ENCODE results near the gene STRBP.

The STRBP gene

DNA sequence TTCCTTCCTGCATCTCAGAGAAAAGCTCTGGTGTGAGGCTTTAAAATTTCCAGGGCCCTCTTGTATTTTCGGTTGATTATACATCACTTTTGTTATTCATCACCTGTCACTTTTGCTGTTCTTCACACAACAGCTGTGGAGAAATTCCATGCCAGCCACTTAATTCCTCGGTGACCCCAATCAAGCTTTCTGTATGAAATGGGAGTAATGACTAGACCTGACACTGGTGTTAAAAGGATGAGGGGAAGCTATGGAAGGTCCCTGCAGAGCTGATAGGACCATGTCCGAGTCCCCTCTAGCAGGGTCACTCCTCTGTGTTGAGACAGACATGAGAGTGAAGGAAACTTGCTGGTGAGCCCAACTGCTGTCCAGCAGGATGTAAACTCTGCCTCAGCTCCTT, 175.2 kb downstream of the STRBP start:
- H3K9ac ChIP-seq (ENCODE audit: low read length) = no peak overlapping the region
- no peaks in the 10 kb centered on the region for H3K4me1 ChIP-seq (ENCODE audit: control insufficient read depth, insufficient read depth, low read length)
- peaks cover 78% of the 10 kb centered on the region for H3K36me3 ChIP-seq (ENCODE audit: control insufficient read depth, insufficient read depth, low read length, severe bottlenecking)
- no peaks in the 10 kb centered on the region for H3K27me3 ChIP-seq (replicated peaks; ENCODE audit: control insufficient read depth, insufficient read depth, low read length)
- H3K4me3 ChIP-seq (ENCODE audit: low read length) = no peak overlapping the region
- H3K9me3 ChIP-seq (ENCODE audit: control insufficient read depth, low read length) = no peaks in the 10 kb centered on the region
- no peak for DNase-seq (ENCODE audit: low read depth)

DNA sequence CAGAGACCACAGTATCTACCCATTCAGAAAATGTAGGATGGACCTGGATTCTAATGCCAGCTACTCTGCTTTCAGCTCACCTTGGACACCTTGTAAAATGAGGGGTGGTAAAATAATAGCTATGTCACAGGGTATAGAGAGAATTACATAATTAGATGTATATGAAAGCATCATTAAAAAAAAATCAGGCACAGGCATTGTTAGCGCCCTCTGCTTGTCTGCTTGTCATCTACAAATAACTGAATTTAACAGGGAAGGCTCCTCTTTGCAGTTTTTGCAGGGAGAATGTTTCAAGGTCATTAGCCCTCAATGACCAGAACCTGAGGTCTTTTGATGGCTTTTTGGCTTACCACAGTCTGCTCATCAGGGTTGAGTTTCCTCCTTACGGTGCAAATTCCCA, 176.9 kb downstream of the STRBP start:
- DNase-seq (ENCODE audit: low read depth) = no peak
- Histone ChIP-seq H3K4me1 (ENCODE audit: control insufficient read depth, insufficient read depth, low read length) (no peaks in the 10 kb centered on the region), H3K9me3 (ENCODE audit: control insufficient read depth, low read length) (no peaks in the 10 kb centered on the region), H3K4me3 (ENCODE audit: low read length) (no peak overlapping the region), H3K36me3 (ENCODE audit: control insufficient read depth, insufficient read depth, low read length, severe bottlenecking) (peaks cover 68% of the 10 kb centered on the region), H3K9ac (ENCODE audit: low read length) (no peak overlapping the region), H3K27me3 (replicated peaks; ENCODE audit: control insufficient read depth, insufficient read depth, low read length) (no peaks in the 10 kb centered on the region)

DNA sequence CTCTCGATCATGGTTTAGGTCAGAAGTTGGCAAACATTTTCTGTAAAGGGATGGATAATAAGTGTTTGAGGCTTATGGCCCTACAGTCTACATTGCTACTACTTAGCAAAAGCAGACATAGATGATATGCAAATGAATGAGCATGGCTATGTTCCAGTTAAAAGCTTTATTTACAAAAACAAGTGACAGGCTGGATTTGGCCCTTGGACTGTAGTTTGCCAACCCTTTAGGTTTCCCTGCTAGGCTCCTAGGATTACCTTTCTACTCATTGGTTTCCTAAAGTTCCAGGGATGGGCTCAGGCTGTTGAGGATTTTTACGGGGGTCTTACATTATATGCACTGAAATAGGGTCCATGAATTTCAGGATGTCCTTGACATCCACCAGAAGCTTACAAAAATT, 177.4 kb downstream of the STRBP start:
- H3K4me3 ChIP-seq (ENCODE audit: low read length) = no peak overlapping the region
- no peak for DNase-seq (ENCODE audit: low read depth)
- no peaks in the 10 kb centered on the region for H3K9me3 ChIP-seq (ENCODE audit: control insufficient read depth, low read length)
- no peaks in the 10 kb centered on the region for H3K27me3 ChIP-seq (replicated peaks; ENCODE audit: control insufficient read depth, insufficient read depth, low read length)
- H3K36me3 ChIP-seq (ENCODE audit: control insufficient read depth, insufficient read depth, low read length, severe bottlenecking) = peaks cover 63% of the 10 kb centered on the region
- no peak overlapping the region for H3K9ac ChIP-seq (ENCODE audit: low read length)
- H3K4me1 ChIP-seq (ENCODE audit: control insufficient read depth, insufficient read depth, low read length) = no peaks in the 10 kb centered on the region

DNA sequence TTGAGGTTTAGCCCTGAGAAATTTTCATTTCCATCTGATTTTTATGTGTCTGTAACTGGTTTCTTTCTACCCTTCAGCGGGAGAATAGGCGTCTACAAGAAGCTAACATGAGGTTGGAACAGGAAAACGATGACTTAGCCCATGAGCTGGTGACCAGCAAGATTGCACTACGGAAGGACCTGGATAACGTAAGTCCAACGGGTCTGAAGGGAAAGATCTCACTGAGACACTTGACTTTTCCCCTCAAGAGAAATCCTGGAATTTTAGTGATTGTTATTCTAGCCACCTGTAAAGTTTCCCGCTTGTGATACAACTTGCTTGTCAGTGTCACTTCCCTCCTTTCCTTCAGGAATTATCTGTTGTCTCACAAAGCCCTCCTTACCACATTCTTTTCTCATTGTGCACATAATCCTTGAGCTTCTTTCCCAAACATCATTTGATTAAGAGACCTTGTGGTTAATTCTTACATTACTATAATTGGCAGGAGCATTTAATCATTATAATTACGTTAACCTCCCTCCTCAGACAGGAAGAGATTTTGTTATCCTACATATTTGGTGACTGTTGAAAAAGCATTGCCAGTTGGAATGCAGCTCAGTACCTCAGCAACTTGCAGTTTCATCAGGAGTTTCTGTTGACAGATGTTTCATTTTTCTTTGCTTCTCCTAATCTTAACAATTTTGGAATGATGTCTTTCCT, 178.0 kb downstream of the STRBP start:
- Histone ChIP-seq H3K4me1 (ENCODE audit: control insufficient read depth, insufficient read depth, low read length) (no peaks in the 10 kb centered on the region), H3K4me3 (ENCODE audit: low read length) (no peak overlapping the region), H3K36me3 (ENCODE audit: control insufficient read depth, insufficient read depth, low read length, severe bottlenecking) (peaks cover 60% of the 10 kb centered on the region), H3K9ac (ENCODE audit: low read length) (no peak overlapping the region), H3K9me3 (ENCODE audit: control insufficient read depth, low read length) (no peaks in the 10 kb centered on the region), H3K27me3 (replicated peaks; ENCODE audit: control insufficient read depth, insufficient read depth, low read length) (no peaks in the 10 kb centered on the region)
- DNase-seq (ENCODE audit: low read depth) = peak; percentile 27

DNA sequence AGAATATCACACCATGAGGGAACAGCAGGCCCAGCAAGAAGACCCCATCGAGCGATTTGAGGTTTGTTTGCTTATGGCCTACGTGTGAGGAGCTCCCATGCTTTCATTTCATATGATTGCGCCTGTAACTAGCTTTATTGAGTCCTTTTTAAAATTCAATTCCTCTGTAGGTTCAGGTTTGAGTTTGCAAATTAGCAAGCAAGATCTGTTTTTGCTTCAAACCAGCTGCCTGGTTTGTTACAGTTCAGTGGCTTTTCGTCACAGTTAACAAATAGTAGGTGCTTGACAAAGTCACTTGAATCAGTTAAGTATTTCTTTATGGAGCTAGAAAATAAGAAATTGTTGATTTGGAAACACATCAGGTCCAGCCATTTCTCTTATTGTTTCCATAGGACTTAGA, 178.6 kb downstream of the STRBP start:
- H3K36me3 ChIP-seq (ENCODE audit: control insufficient read depth, insufficient read depth, low read length, severe bottlenecking) = peaks cover 63% of the 10 kb centered on the region
- H3K9ac ChIP-seq (ENCODE audit: low read length) = no peak overlapping the region
- no peaks in the 10 kb centered on the region for H3K9me3 ChIP-seq (ENCODE audit: control insufficient read depth, low read length)
- H3K4me1 ChIP-seq (ENCODE audit: control insufficient read depth, insufficient read depth, low read length) = no peaks in the 10 kb centered on the region
- DNase-seq (ENCODE audit: low read depth) = no peak
- H3K4me3 ChIP-seq (ENCODE audit: low read length) = no peak overlapping the region
- no peaks in the 10 kb centered on the region for H3K27me3 ChIP-seq (replicated peaks; ENCODE audit: control insufficient read depth, insufficient read depth, low read length)

DNA sequence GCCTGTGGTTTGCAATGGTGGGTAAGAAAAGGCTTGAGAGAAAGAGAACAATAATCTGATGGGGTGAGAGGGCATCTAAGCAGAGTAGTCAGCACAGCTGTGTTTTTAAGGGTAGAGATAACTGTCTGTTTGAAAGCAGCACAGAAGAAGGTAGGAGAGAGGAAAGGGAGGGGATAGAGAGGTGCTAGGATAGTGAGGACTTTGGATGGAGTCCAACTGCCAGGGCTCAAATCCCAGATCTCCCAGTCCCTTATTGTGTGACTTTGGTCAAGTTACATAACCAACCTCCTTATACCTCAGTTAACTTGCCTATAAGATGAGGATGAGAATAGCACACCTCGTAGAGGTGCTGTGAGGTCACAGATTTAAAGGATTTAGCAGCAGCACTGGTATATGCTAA, 179.3 kb downstream of the STRBP start:
- Histone ChIP-seq H3K27me3 (replicated peaks; ENCODE audit: control insufficient read depth, insufficient read depth, low read length) (no peaks in the 10 kb centered on the region), H3K9ac (ENCODE audit: low read length) (no peak overlapping the region), H3K9me3 (ENCODE audit: control insufficient read depth, low read length) (no peaks in the 10 kb centered on the region), H3K36me3 (ENCODE audit: control insufficient read depth, insufficient read depth, low read length, severe bottlenecking) (peaks cover 67% of the 10 kb centered on the region), H3K4me3 (ENCODE audit: low read length) (no peak overlapping the region), H3K4me1 (ENCODE audit: control insufficient read depth, insufficient read depth, low read length) (no peaks in the 10 kb centered on the region)
- no peak for DNase-seq (ENCODE audit: low read depth)

DNA sequence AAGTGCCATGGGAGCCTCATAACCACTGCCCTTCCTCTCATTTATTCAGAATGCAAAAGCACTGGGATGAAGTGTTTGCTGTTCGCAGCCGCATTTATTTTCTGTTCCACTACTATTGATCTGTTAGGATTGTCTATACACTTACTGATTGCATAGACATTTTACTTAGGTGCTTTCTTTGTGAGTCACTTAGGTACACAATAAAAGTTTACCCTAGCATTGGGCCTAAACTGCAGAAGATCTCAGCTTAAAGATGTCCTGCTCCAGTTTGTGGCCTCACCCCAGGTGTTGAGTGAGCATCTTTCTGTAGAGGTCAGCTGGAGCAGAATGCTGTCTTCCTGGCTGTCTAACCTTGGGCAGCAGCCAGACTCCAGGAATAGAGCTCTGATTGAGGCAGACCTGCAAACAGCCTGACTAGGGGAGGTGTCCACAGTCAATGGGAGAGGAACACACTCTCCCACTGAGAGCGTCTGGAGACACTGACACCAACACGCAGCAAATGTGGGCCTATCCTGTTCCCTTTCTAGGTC, 181.0 kb downstream of the STRBP start:
- H3K9me3 ChIP-seq (ENCODE audit: control insufficient read depth, low read length) = no peaks in the 10 kb centered on the region
- H3K36me3 ChIP-seq (ENCODE audit: control insufficient read depth, insufficient read depth, low read length, severe bottlenecking) = peaks cover 56% of the 10 kb centered on the region
- H3K4me1 ChIP-seq (ENCODE audit: control insufficient read depth, insufficient read depth, low read length) = no peaks in the 10 kb centered on the region
- no peak overlapping the region for H3K9ac ChIP-seq (ENCODE audit: low read length)
- no peak overlapping the region for H3K4me3 ChIP-seq (ENCODE audit: low read length)
- no peak for DNase-seq (ENCODE audit: low read depth)
- H3K27me3 ChIP-seq (replicated peaks; ENCODE audit: control insufficient read depth, insufficient read depth, low read length) = no peaks in the 10 kb centered on the region

DNA sequence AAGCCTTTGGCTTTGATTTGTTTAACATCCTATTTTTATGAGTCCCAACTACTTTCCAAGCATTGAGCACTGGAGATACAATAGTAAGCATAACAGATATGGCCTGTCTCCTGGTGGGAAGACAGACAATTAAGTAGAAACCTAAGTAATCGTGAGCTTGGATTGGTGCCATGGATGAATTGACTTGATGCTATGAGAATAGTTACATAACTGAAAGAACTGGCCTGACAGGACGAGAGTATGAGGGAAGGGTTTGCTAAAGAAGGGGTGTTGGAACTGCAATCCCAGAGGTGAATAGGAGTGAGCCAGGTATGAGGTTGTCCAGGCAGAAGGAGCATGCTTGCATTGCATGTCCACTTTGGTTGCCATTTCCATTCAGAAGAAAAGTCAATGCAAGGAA, 182.5 kb downstream of the STRBP start:
- Histone ChIP-seq H3K4me1 (ENCODE audit: control insufficient read depth, insufficient read depth, low read length) (no peaks in the 10 kb centered on the region), H3K36me3 (ENCODE audit: control insufficient read depth, insufficient read depth, low read length, severe bottlenecking) (peaks cover 47% of the 10 kb centered on the region)
- no peak for DNase-seq (ENCODE audit: low read depth)

DNA sequence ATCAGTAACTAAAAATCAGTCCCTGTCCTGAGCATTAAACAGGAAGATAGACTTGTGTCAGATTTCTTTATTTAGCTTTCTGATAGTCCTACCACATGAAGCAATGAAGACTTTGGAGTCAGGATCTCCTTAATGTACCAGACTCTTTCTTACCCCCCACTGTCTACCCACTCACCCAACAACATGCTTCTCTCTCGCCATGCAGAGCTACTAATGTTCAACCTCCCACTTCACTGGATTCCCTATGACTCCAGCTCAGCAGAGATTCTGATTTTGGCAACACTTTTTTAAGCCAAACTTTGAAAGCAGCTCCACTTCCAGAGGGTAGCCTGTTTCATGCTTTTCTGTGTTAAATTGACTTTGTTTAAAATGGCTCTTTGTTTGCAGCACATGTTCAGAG, 184.1 kb downstream of the STRBP start:
- Histone ChIP-seq H3K9me3 (ENCODE audit: control insufficient read depth, low read length) (no peaks in the 10 kb centered on the region), H3K4me1 (ENCODE audit: control insufficient read depth, insufficient read depth, low read length) (no peaks in the 10 kb centered on the region), H3K36me3 (ENCODE audit: control insufficient read depth, insufficient read depth, low read length, severe bottlenecking) (peaks cover 48% of the 10 kb centered on the region), H3K9ac (ENCODE audit: low read length) (no peak overlapping the region), H3K4me3 (ENCODE audit: low read length) (no peak overlapping the region), H3K27me3 (replicated peaks; ENCODE audit: control insufficient read depth, insufficient read depth, low read length) (no peaks in the 10 kb centered on the region)
- DNase-seq (ENCODE audit: low read depth) = no peak

More for the DNA sequence above, 182.5 kb downstream of the STRBP start:
- Histone ChIP-seq H3K9me3 (ENCODE audit: control insufficient read depth, low read length) (no peaks in the 10 kb centered on the region), H3K27me3 (replicated peaks; ENCODE audit: control insufficient read depth, insufficient read depth, low read length) (no peaks in the 10 kb centered on the region), H3K4me3 (ENCODE audit: low read length) (no peak overlapping the region), H3K9ac (ENCODE audit: low read length) (no peak overlapping the region)

DNA sequence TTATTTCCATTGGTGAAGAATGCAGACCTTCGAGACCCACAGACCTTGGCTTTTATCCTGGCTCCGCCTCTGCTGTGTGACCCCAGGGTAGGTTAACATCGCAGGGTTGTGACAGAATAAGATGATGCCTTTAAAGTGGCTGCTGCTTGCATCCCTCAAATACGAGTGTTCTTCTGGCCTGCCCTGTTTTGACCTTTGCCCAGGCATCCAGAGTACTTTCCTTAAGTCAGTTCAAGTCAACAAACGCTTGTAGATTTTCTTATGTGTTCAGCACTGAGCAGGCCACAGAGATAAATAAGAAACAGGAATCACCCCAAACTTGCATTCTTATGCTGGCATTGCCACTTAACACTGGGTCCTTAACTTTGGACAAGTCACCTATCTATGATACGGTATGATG, 184.7 kb downstream of the STRBP start:
- no peaks in the 10 kb centered on the region for H3K27me3 ChIP-seq (replicated peaks; ENCODE audit: control insufficient read depth, insufficient read depth, low read length)
- no peak for DNase-seq (ENCODE audit: low read depth)
- no peak overlapping the region for H3K4me3 ChIP-seq (ENCODE audit: low read length)
- no peaks in the 10 kb centered on the region for H3K9me3 ChIP-seq (ENCODE audit: control insufficient read depth, low read length)
- H3K4me1 ChIP-seq (ENCODE audit: control insufficient read depth, insufficient read depth, low read length) = no peaks in the 10 kb centered on the region
- no peak overlapping the region for H3K9ac ChIP-seq (ENCODE audit: low read length)
- H3K36me3 ChIP-seq (ENCODE audit: control insufficient read depth, insufficient read depth, low read length, severe bottlenecking) = peaks cover 52% of the 10 kb centered on the region

DNA sequence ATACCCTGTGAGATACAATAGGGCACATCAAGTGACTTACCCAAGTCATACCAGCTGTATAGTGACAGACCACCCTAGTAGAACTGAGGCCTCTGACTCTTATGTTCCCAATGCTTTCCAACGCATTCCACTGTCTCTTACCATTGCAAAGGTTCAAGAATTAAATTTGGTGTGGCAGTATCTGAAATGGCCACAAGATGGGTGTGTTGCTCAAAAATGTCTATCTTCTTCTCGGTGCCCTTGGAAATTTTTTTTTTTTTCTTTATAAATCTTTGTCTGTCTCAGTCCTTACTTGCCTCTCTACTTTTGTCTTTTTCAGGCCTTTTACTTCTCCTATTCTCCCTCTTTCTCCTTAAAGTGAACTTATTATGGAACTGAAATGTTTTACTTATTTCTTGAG, 186.6 kb downstream of the STRBP start:
- peak; percentile 80 for DNase-seq (ENCODE audit: low read depth)
- Histone ChIP-seq H3K27me3 (replicated peaks; ENCODE audit: control insufficient read depth, insufficient read depth, low read length) (no peaks in the 10 kb centered on the region), H3K36me3 (ENCODE audit: control insufficient read depth, insufficient read depth, low read length, severe bottlenecking) (peaks cover 61% of the 10 kb centered on the region), H3K4me1 (ENCODE audit: control insufficient read depth, insufficient read depth, low read length) (no peaks in the 10 kb centered on the region), H3K9ac (ENCODE audit: low read length) (peak overlapping the region; percentile 27), H3K4me3 (ENCODE audit: low read length) (no peak overlapping the region), H3K9me3 (ENCODE audit: control insufficient read depth, low read length) (no peaks in the 10 kb centered on the region)

DNA sequence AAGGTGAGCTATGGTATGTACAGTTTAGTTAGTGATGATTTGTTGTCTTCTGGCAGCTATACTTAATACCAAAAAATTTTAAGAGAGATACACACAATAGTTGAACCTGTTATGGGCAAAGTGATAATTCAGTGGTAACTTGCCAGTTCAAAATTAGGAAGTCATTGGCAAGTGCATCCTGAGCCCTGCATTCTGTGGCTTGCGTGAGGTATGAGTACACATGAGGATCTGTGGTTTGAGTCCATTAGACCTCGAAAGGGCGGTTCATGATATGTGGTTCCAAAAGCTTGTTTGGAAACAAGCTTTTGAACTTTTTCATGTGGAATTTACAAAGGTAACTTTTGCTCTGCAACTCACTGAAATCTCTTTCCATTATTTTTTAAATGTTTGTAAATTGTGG, 187.9 kb downstream of the STRBP start:
- H3K4me3 ChIP-seq (ENCODE audit: low read length) = no peak overlapping the region
- DNase-seq (ENCODE audit: low read depth) = no peak
- no peak overlapping the region for H3K9ac ChIP-seq (ENCODE audit: low read length)
- peaks cover 64% of the 10 kb centered on the region for H3K36me3 ChIP-seq (ENCODE audit: control insufficient read depth, insufficient read depth, low read length, severe bottlenecking)
- H3K9me3 ChIP-seq (ENCODE audit: control insufficient read depth, low read length) = no peaks in the 10 kb centered on the region
- peaks cover 6% of the 10 kb centered on the region for H3K4me1 ChIP-seq (ENCODE audit: control insufficient read depth, insufficient read depth, low read length)
- no peaks in the 10 kb centered on the region for H3K27me3 ChIP-seq (replicated peaks; ENCODE audit: control insufficient read depth, insufficient read depth, low read length)

All from adipocyte (in vitro differentiated cells).